Effector memory CD8-positive, alpha-beta T cell (primary cell): ENCODE measurements around the gene AFF3.
"Not testable (repeated sequence)": the region's sequence is repeated elsewhere in the genome, so short reads cannot be mapped to it uniquely, and the experiment has no call there.

ENCODE experiments used
- ATAC-seq: fragments of 150-1000 bp; cut with Tn5 transposase; replicated peaks from 2 replicates; pipeline ENCODE4 v1.10.0; 2021; ENCODE audit warnings: mild to moderate bottlenecking, moderate library complexity
- DNase-seq, 3 experiments: peaks; one replicate each; pipeline ENCODE4 v3.0.0; 2021
- H3K27ac Mint-ChIP-seq, 2 donors: one replicate each; pipeline ENCODE4 v1.8.0; 2022; ENCODE audit warnings: mild to moderate bottlenecking in 2 of 2, mixed read lengths in 2 of 2, moderate library complexity in 2 of 2
- H3K27me3 Mint-ChIP-seq, 2 donors: one replicate each; pipeline ENCODE4 v1.8.0; 2022; ENCODE audit warnings: mixed read lengths in 2 of 2
- H3K36me3 Mint-ChIP-seq: one replicate; pipeline ENCODE4 v1.8.0; 2022; ENCODE audit warnings: mild to moderate bottlenecking, moderate library complexity, mixed read lengths; ENCODE audit not compliant: insufficient read depth
- H3K4me1 Mint-ChIP-seq, 2 donors: one replicate each; pipeline ENCODE4 v1.8.0; 2022; ENCODE audit warnings: low read depth in 2 of 2, mixed read lengths in 2 of 2
- H3K4me3 Mint-ChIP-seq, 2 donors: one replicate each; pipeline ENCODE4 v1.8.0; 2022; ENCODE audit warnings: mild to moderate bottlenecking in 2 of 2, mixed read lengths in 2 of 2, moderate library complexity in 2 of 2
- H3K9me3 Mint-ChIP-seq, 2 donors: one replicate each; pipeline ENCODE4 v1.8.0; 2022; ENCODE audit warnings: mixed read lengths in 2 of 2

The AFF3 gene

GRCh38 chr2:99514357-99514756 lies 628.0 kb downstream of the AFF3 start:
- ATAC-seq: no peak
- H3K27ac Mint-ChIP-seq: no peak overlapping the region

GRCh38 chr2:99512181-99512591 lies 630.2 kb downstream of the AFF3 start:
- no peaks in the 10 kb centered on the region for H3K9me3 Mint-ChIP-seq
- no peak overlapping the region for H3K27ac Mint-ChIP-seq
- no peak for DNase-seq
- H3K36me3 Mint-ChIP-seq: peaks cover 5% of the 10 kb centered on the region
- no peak for ATAC-seq
- H3K4me3 Mint-ChIP-seq: no peak overlapping the region
- H3K4me1 Mint-ChIP-seq: no peaks in the 10 kb centered on the region
- H3K27me3 Mint-ChIP-seq: peaks cover 9 to 10% of the 10 kb centered on the region in 2 donors

More at GRCh38 chr2:99514357-99514756, 628.0 kb downstream of the AFF3 start:
- H3K27me3 Mint-ChIP-seq: peaks cover 18 to 27% of the 10 kb centered on the region in 2 donors
- no peaks in the 10 kb centered on the region for H3K9me3 Mint-ChIP-seq
- H3K4me3 Mint-ChIP-seq: no peak overlapping the region
- DNase-seq: no peak
- H3K36me3 Mint-ChIP-seq: peaks cover 5% of the 10 kb centered on the region
- H3K4me1 Mint-ChIP-seq: no peaks in the 10 kb centered on the region

- no peak overlapping the region for H3K27ac Mint-ChIP-seq
- no peak for DNase-seq
- H3K4me3 Mint-ChIP-seq: no peak overlapping the region
- H3K27me3 Mint-ChIP-seq: peaks cover 0 to 7% of the 10 kb centered on the region in 2 donors
- H3K9me3 Mint-ChIP-seq: no peaks in the 10 kb centered on the region
- peaks cover 3% of the 10 kb centered on the region for H3K36me3 Mint-ChIP-seq
- peaks cover 2 to 8% of the 10 kb centered on the region in 2 donors for H3K4me1 Mint-ChIP-seq
- no peak for ATAC-seq
Measured at GRCh38 chr2:99509387-99509786, 633.0 kb downstream of the AFF3 start.

GRCh38 chr2:99507937-99508818 lies 634.2 kb downstream of the AFF3 start:
- no peak for DNase-seq
- Mint-ChIP-seq H3K9me3 (no peaks in the 10 kb centered on the region), H3K27me3 (peaks cover 0 to 4% of the 10 kb centered on the region in 2 donors), H3K4me3 (no peak overlapping the region), H3K27ac (no peak overlapping the region), H3K36me3 (peaks cover 3% of the 10 kb centered on the region), H3K4me1 (peaks cover 2 to 8% of the 10 kb centered on the region in 2 donors)
- no peak for ATAC-seq

GRCh38 chr2:99504844-99505584 lies 637.4 kb downstream of the AFF3 start:
- Mint-ChIP-seq H3K4me3 (no peak overlapping the region), H3K27ac (peak overlapping the region; percentile 22 to 23), H3K4me1 (peaks cover 2 to 8% of the 10 kb centered on the region in 2 donors), H3K36me3 (no peaks in the 10 kb centered on the region), H3K9me3 (no peaks in the 10 kb centered on the region), H3K27me3 (peaks cover 6 to 16% of the 10 kb centered on the region in 2 donors)
- ATAC-seq: no peak
- no peak for DNase-seq

- H3K27ac Mint-ChIP-seq, ATAC-seq, H3K9me3 Mint-ChIP-seq, H3K4me3 Mint-ChIP-seq, H3K4me1 Mint-ChIP-seq, DNase-seq, H3K36me3 Mint-ChIP-seq: not testable (repeated sequence)
- peaks cover 18 to 28% of the 10 kb centered on the region in 2 donors for H3K27me3 Mint-ChIP-seq
Measured at GRCh38 chr2:99503662-99504416, 638.6 kb downstream of the AFF3 start.

- ATAC-seq: no peak
- Mint-ChIP-seq H3K4me3 (no peak overlapping the region), H3K36me3 (peaks cover 5% of the 10 kb centered on the region), H3K4me1 (peaks cover 0 to 2% of the 10 kb centered on the region in 2 donors), H3K9me3 (no peaks in the 10 kb centered on the region), H3K27ac (no peak overlapping the region), H3K27me3 (peaks cover 45 to 51% of the 10 kb centered on the region in 2 donors)
- no peak for DNase-seq
Measured at GRCh38 chr2:99496021-99496420, 646.4 kb downstream of the AFF3 start.
